ENCODE results near the gene CISD3.

Gene CISD3

GRCh38 chr17:38729886-38730525 is at the start of gene CISD3:
TSS of gene CISD3 (plus strand) at chr17:38730341. CDS start at chr17:38730359, 18 bp downstream.
- DNase-seq = peak; percentile 89

DNA sequence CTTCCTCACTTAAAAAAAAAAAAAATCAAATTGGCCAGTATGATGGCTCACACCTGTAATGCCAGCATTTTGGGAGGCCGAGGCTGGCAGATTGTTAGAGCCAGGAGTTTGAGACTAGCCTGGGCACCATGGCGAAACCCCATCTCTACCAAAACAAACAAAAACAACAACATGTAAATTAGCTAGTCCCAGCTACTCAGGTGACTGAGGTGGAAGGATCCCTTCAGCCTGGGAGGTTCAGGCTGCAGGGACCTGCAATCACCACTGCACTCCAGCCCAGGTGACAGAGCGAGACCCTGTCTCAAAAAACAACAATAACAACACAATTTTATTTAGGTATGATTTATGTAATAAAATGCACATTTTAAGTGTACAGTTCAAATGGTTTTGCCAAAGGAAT is 49.0 kb upstream of the CISD3 start:
- no peak for DNase-seq

GRCh38 chr17:38685491-38685890 is 44.6 kb upstream of the CISD3 start:
- no peak for DNase-seq

- DNase-seq = no peak
Observed at GRCh38 chr17:38687286-38687685, 42.9 kb upstream of the CISD3 start.

GRCh38 chr17:38690386-38690785 is 39.8 kb upstream of the CISD3 start:
- DNase-seq = no peak

- DNase-seq = no peak
Observed at GRCh38 chr17:38691154-38691553, 39.0 kb upstream of the CISD3 start.

DNA sequence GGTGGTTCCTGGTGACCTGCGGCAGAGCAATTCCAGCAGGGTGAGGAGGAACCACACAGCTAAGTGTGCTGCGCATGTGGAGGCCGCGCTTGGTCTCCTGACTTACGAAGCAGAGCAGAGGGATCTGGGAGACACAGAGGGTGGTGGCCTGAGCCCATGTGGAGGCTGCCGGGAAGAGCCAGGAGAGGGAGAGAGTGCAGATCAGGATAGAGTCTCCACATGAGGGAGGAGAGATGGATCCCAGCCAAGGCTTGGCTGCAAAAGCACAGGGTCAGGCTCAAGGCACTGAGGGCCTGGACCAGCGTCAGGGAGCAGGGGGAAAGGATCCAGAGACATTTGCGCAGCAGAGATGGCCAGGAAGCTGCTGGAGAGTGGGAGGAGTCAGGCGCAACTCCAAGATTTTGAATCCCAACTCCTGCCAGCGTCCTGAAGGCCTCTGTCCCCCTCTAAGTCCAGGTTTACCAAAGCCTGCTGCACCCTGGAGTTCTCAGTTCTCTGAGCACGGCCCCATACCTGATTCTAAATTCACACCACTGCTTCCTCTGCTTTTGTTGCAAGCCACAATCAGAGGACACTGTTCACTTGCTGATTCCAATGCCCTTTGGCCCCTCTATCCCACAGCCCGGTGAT is 36.3 kb upstream of the CISD3 start:
- DNase-seq = no peak

- DNase-seq = no peak
Observed at GRCh38 chr17:38697061-38697820, 32.9 kb upstream of the CISD3 start.

DNA sequence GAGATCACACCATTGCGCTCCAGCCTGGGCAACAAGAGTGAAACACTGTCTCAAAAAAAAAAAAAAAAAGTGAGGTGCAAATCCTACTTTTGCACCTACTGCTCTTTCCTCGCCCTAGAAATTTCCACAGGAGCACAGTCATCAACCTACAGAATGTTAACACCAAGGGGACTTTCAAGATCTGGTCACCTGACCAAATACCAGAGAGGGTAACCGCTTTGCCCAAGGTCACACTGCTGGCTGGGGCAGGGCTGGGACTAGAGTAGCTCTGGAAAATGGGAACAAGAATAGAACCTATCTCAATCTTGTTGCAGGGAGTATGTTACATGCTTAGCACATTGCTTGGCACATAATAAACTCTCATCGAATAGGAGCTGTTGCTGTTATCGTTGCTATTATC is 31.4 kb upstream of the CISD3 start:
- DNase-seq = no peak

DNA sequence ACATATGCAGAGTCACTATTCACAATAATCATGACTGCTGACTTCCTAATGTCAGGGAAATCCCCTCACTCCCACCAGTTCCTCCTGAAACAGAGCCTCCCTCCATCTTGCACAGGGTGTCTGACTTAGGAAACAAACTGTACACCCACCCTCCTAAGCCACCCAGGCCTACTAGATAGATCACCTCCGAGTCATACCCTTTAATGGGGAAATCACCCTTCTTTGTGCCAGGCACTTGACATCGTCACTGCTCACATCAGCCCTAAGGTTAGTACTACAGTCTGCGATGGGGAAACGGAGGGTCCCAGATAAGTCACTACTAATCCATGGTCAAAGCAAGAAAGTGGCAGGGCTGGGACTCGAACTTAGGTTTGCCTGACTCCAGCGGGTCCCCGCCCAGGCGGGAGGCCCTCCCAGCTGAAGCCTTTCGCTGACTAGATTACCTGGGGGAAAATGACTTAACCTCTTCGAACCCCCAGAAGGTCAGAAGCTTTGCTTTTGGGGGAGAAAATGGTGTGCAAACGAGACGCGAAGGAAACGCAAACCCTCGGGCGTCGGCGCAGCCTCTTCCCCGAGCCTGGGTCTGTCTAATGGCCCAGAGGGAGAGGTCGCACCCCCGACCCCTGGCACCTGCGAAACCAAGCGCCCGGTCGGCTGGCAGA is 28.5 kb upstream of the CISD3 start:
- DNase-seq = peak; percentile 84

DNA sequence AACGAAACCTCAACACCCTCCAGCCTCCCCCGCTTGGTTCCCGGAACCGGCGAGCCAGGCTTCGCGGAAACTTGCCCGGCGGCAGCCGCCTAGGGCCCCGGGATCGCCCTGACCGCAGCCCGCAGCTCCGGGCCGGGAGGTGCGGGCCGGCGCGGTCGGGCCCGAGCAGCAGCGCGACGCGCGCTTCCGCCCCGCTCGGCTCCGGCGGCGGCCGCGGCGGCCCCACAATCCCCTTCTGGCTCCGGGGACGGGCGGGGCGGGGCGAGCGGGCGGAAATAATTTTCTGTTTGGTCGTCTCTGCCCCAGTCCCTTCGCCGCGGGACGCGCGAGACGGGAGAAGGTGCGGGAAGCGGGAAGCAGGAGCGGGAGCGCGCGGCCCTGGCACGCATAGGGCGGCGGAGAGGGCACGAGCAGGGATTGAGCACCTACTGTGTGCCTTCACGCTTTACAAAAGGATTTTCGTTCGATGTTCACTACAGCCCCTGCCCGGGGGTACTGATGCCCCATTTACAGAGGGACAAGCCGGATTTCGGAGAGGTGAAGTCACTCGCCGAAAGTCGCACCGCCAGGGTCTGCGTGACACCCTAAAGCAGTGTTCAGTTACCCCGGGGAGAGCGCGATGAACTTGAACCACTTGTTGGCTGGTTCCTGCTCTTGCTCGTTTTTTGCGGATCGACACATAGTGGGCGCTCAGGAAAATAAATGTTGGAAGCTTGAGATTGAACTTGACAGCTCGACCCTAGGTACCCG is 27.8 kb upstream of the CISD3 start:
- peak; percentile 87 for DNase-seq

DNA sequence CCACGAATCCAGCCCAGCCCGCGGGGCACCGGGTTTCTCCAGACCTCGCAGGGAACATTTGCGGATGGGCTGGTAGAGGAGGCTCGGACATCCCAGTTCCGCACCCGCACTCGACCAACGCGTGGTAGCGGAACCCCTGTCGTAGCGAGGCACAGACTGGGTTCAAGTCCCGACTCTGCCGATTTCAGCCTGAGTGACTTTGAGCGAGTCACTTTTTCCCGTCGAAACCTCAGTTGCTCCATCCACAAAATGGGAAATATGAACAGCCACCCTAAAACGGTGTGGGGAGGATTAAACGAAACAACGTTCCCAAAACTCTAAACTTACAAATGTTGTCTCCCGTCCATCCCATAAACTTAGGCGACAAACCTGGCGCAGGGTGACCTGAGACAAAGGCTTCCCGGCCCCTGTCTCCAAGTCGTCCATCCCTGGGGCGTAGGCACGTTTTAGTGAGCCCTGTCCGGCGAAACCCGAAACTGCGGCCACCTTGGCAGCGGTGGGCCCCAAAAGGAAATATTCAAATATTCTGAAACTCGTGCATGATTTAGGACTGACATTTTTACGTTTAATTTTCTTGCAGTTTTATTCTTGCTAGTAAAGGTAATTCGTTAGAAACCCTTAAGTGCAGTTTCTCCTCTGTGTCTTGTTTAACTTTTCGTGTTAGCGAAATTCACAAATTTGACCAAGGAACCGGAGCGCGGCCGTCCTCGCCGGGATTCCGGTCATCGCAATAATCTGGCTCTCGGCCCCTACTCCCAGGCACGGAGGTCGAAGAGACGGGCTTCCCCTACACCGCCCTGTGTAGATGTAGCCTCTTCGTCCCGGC is 27.0 kb upstream of the CISD3 start:
- DNase-seq = no peak

DNA sequence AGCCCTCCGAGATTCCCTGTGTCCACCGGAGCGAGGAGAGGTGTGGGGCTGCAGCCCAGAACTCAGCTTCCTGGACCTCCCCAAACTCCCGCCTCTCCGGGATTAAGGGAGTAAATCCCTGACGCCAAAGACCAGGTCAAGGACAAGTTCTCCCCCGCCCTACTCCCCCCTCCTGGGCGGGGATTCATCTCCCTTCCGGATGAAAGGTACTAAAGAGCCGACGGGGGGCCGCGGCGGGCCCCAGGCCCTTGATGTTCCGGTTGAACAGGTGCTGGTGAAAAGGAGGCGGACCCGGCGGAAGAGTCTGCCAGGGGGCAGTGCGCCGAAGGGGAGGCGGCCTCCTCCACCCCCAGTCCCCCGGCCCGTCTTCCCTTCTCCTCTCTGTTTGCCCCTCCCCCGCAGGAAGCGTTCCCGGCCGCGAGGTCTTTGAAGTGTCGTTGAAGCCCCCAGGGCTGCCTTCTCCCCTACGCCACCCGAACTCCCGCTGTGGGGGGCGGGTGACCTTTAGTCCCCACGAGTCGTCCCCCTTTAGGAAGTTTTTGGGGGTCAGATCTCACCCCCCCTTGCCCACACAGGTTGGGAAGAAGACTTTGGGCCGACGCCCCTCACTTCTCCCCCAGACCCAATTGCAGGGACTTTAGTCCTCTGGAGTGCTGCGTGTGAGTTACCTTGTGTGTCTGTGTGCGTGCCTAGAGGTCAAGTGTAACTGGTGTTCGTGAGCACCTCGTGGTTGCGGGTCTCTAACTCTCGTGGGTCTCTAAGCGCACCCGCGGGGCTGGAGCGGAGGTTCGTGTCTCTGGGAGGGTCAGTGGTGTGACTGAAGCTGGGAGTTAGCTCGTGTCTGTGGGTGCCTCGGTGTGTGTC is 26.2 kb upstream of the CISD3 start:
- DNase-seq = peak; percentile 79

GRCh38 chr17:38704606-38705522 is 25.3 kb upstream of the CISD3 start, which contains the start of gene MLLT6:
TSS of gene MLLT6 (plus strand) at chr17:38705273. CDS start at chr17:38705633, 360 bp downstream.
- peak; percentile 88 for DNase-seq

DNA sequence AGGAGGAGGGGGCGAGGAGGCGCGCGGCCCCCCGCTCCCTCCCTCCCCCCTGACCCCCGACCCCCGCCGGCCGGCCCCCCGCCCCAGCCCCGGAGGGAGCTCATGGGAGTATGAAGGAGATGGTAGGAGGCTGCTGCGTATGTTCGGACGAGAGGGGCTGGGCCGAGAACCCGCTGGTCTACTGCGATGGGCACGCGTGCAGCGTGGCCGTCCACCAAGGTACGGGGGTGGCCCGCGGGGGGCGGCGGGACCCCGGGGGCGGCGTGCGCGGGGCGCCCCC is 24.7 kb upstream of the CISD3 start:
- no peak for DNase-seq

GRCh38 chr17:38705803-38706504 is 24.2 kb upstream of the CISD3 start:
- no peak for DNase-seq

DNA sequence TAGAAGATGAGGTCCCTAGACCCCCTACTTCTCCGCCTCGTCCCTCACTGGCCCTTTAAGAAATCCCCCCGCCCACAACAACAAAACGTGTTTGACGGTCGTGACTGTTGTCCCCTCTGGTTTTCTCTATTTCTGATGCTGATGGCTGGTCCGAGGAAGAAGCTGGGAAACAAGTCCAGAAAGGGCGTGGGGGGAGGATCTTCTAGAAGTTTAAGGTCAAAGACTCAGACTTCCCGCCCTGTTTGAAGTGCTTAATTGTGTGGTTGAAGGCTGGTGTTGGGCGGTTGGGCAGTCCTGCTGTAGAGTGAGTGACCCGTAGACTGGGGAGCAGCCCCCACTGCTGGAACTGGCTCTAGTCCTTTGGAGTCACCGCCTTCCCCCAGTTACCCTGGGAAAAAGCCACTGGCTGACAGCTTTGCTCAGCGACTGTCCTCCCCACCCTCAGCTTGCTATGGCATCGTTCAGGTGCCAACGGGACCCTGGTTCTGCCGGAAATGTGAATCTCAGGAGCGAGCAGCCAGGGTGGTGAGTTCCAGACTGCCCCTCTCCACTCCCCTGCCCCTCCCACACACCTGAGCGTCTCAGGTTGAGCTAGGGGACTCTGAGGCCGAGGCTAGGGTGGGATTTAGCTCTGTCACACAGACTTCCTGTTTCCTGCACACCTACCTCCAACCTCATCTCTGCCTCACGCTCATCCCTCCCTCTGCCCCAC is 23.5 kb upstream of the CISD3 start:
- peak; percentile 50 for DNase-seq

DNA sequence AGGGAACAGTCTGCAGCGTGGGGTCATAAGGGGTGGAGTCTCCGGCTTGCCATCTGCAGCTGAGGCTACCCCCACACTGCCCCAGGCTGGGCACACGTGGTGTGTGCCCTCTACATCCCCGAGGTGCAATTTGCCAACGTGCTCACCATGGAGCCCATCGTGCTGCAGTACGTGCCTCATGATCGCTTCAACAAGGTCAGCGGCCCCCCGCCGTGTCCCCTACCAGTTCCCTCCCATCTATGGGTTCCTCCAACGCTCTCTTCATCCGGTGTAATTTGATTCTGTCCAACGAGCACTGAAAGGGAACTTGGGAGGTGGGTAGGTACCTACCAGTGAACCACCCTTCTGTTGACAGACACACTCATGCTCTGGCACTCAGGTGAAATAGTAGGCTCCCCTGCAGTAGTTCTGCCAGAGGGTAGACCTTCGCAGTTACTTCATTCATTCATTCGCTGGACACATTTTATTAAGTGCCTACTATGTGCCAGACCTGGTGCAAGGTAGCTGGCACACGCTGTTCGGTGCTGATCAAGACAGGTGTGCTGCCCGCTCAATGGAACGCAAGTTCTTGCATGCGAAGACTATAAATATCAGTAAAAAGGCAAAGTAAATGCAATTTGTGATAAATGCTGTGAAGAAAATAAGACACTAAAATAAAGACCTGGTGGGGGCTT is 22.3 kb upstream of the CISD3 start:
- DNase-seq = no peak

Data from CD4-positive, alpha-beta T cell treated with Interleukin-10 for 1 hour (primary cell).